ENCODE measurements around the gene CSH1.
A peak's percentile ranks its signal among the peaks of the same experiment; 100 is the strongest.
"Not testable (repeated sequence)": the region's sequence is repeated elsewhere in the genome, so short reads cannot be mapped to it uniquely, and the experiment has no call there.

The CSH1 gene

GRCh38 chr17:63925615-63926014, 29.2 kb upstream of the CSH1 start:
- H3K4me1 ChIP-seq: no peaks in the 10 kb centered on the region

GRCh38 chr17:63922402-63922801, 26.0 kb upstream of the CSH1 start:
- DNase-seq; H3K36me3 ChIP-seq; H3K9me3 ChIP-seq; H3K27me3 ChIP-seq; H3K4me1 ChIP-seq; H3K4me3 ChIP-seq (ENCODE audit: low read depth, low read length): not testable (repeated sequence)

More at GRCh38 chr17:63925615-63926014, 29.2 kb upstream of the CSH1 start:
- Histone ChIP-seq H3K27me3 (no peaks in the 10 kb centered on the region), H3K36me3 (no peaks in the 10 kb centered on the region), H3K9me3 (no peaks in the 10 kb centered on the region), H3K4me3 (ENCODE audit: low read depth, low read length) (no peak overlapping the region)
- TF ChIP-seq CTCF (IDR thresholded peaks at IDR 0.05; ENCODE audit: low read depth, low read length): no peak
- DNase-seq: no peak

GRCh38 chr17:63920779-63921178, 24.4 kb upstream of the CSH1 start:
- H3K36me3 ChIP-seq; H3K4me1 ChIP-seq; DNase-seq; H3K27me3 ChIP-seq; H3K9me3 ChIP-seq; H3K4me3 ChIP-seq (ENCODE audit: low read depth, low read length): not testable (repeated sequence)

- not testable (repeated sequence) for H3K4me3 ChIP-seq (ENCODE audit: low read depth, low read length); H3K4me1 ChIP-seq; H3K36me3 ChIP-seq; H3K9me3 ChIP-seq; H3K27me3 ChIP-seq; DNase-seq
Measured at GRCh38 chr17:63920050-63920449, 23.7 kb upstream of the CSH1 start.

GRCh38 chr17:63919311-63919723, 22.9 kb upstream of the CSH1 start:
- Histone ChIP-seq H3K4me3 (ENCODE audit: low read depth, low read length) (no peak overlapping the region), H3K9me3 (no peaks in the 10 kb centered on the region), H3K27me3 (no peaks in the 10 kb centered on the region), H3K4me1 (no peaks in the 10 kb centered on the region), H3K36me3 (no peaks in the 10 kb centered on the region)
- DNase-seq: peak; percentile 66
- peak; percentile 93 for TF ChIP-seq CTCF (IDR thresholded peaks at IDR 0.05; ENCODE audit: low read depth, low read length)

- not testable (repeated sequence) for H3K27me3 ChIP-seq; H3K9me3 ChIP-seq; H3K36me3 ChIP-seq; H3K4me1 ChIP-seq; H3K4me3 ChIP-seq (ENCODE audit: low read depth, low read length); DNase-seq
Measured at GRCh38 chr17:63918789-63919305, 22.5 kb upstream of the CSH1 start, which contains the start of gene GH1. Gene GH1 (minus strand): TSS chr17:63918839. CDS start chr17:63918776, 63 bp downstream.

GRCh38 chr17:63918305-63918704, 21.9 kb upstream of the CSH1 start:
- peak; percentile 20; the same call in 1 of the 2 replicates for TF ChIP-seq CTCF (IDR thresholded peaks at IDR 0.05; ENCODE audit: low read depth, low read length)
- Histone ChIP-seq H3K9me3 (no peaks in the 10 kb centered on the region), H3K36me3 (no peaks in the 10 kb centered on the region), H3K27me3 (no peaks in the 10 kb centered on the region), H3K4me1 (no peaks in the 10 kb centered on the region), H3K4me3 (ENCODE audit: low read depth, low read length) (no peak overlapping the region)
- no peak for DNase-seq

- no peaks in the 10 kb centered on the region for H3K36me3 ChIP-seq
- H3K27me3 ChIP-seq: no peaks in the 10 kb centered on the region
- TF ChIP-seq CTCF (IDR thresholded peaks at IDR 0.05; ENCODE audit: low read depth, low read length): no peak
- no peak overlapping the region for H3K4me3 ChIP-seq (ENCODE audit: low read depth, low read length)
- no peak for DNase-seq
- H3K4me1 ChIP-seq: no peaks in the 10 kb centered on the region
- H3K9me3 ChIP-seq: no peaks in the 10 kb centered on the region
Measured at GRCh38 chr17:63917646-63918045, 21.3 kb upstream of the CSH1 start.

- DNase-seq; H3K27me3 ChIP-seq; H3K4me3 ChIP-seq (ENCODE audit: low read depth, low read length); H3K36me3 ChIP-seq; H3K4me1 ChIP-seq; H3K9me3 ChIP-seq: not testable (repeated sequence)
Measured at GRCh38 chr17:63917206-63917605, 20.8 kb upstream of the CSH1 start.
